K562 (cell line): Measurements from ENCODE around the gene PIK3R4. TPM values are rescaled to one million over a fixed set of nuclear protein-coding genes. Genes with fewer than 3 reads are reported as not detected.

Experiments used
- COPS2 ChIP-seq: fragments of 450-650 bp; conservative IDR thresholded peaks from 2 replicates; pipeline ENCODE4 v1.6.1; 2016; ENCODE audit warnings: mild to moderate bottlenecking, moderate library complexity
- DIDO1 ChIP-seq: fragments of 450-650 bp; IDR thresholded peaks from 2 replicates; pipeline ENCODE4 v1.6.1; 2016; ENCODE audit warnings: low read depth, missing biosample characterization, missing genetic modification characterization
- DMBX1 ChIP-seq: fragments of 250-450 bp; sonication (Bioruptor Pico); IDR thresholded peaks from 2 replicates; pipeline ENCODE4 v1.8.0; 2022; ENCODE audit warnings: inconsistent platforms, mild to moderate bottlenecking, moderate library complexity, borderline replicate concordance
- HLTF ChIP-seq: fragments of 450-650 bp; IDR thresholded peaks from 2 replicates; pipeline ENCODE4 v1.6.1; 2016
- ILF3 ChIP-seq: fragments of 450-650 bp; IDR thresholded peaks from 2 replicates; pipeline ENCODE4 v1.6.1; 2018; ENCODE audit warnings: antibody characterized with exemption, mild to moderate bottlenecking, moderate library complexity, borderline replicate concordance
- KLF1 ChIP-seq: fragments of 450-650 bp; IDR thresholded peaks from 2 replicates; pipeline ENCODE4 v1.6.1; 2016; ENCODE audit warnings: missing genetic modification characterization, missing compliant biosample characterization
- MCM5 ChIP-seq: fragments of 450-650 bp; IDR thresholded peaks from 2 replicates; pipeline ENCODE4 v1.6.1; 2016; ENCODE audit warnings: low read depth
- POLR2G ChIP-seq: fragments of 200-400 bp; formaldehyde crosslinking; IDR thresholded peaks from 2 replicates; pipeline ENCODE4 v1.6.1; 2017; ENCODE audit warnings: low read depth, mild to moderate bottlenecking, antibody characterized with exemption, low read length, moderate library complexity
- RBM14 ChIP-seq: fragments of 200-400 bp; formaldehyde crosslinking; IDR thresholded peaks from 2 replicates; pipeline ENCODE4 v1.6.1; 2018; ENCODE audit warnings: low read depth, mild to moderate bottlenecking, low read length, moderate library complexity, borderline replicate concordance; ENCODE audit not compliant: insufficient read depth
- SP1 ChIP-seq: sonication (generic); formaldehyde crosslinking; IDR thresholded peaks from 2 replicates; pipeline ENCODE4 v1.8.1; 2022; ENCODE audit warnings: mild to moderate bottlenecking, missing genetic modification reagents
- SUPT5H ChIP-seq: fragments of 450-650 bp; IDR thresholded peaks from 2 replicates; pipeline ENCODE4 v1.6.1; 2016
- TAF1 ChIP-seq: IDR thresholded peaks from 2 replicates; pipeline ENCODE4 v1.6.1; 2011; ENCODE audit warnings: mild to moderate bottlenecking, low read length, moderate library complexity; ENCODE audit not compliant: insufficient read depth, control insufficient read depth, severe bottlenecking; ENCODE audit errors: extremely low read depth
- TAL1 ChIP-seq: fragments of 450-650 bp; IDR thresholded peaks from 2 replicates; pipeline ENCODE4 v1.6.1; 2016; ENCODE audit warnings: mild to moderate bottlenecking
- TBL1XR1 ChIP-seq, 2 experiments: IDR thresholded peaks; 2 replicates each; pipeline ENCODE4 v1.6.1; 2012; ENCODE audit warnings: improper control_type of control experiment in 2 of 2, low read length in 2 of 2, mild to moderate bottlenecking in 1 of 2
- TRIM28 ChIP-seq: fragments of 450-650 bp; IDR thresholded peaks from 2 replicates; pipeline ENCODE4 v1.6.1; 2017
- ZKSCAN8 ChIP-seq: fragments of 200-800 bp; sonication (Bioruptor generic); IDR thresholded peaks from 2 replicates; pipeline ENCODE4 v1.6.1; 2016; ENCODE audit warnings: missing genetic modification characterization, missing compliant biosample characterization
- ZNF12 ChIP-seq: sonication (generic); formaldehyde crosslinking; IDR thresholded peaks from 2 replicates; pipeline ENCODE4 v1.4.0; 2020; ENCODE audit warnings: mild to moderate bottlenecking, missing genetic modification reagents
- polyA plus RNA-seq, 8 experiments: library from polyadenylated mRNA; depleted of rRNA in 4 of 8; stranded (reverse) in 5 of 8; unstranded in 3 of 8; fragments of >200 nt; fragmentation: Nextera tagmentation in 2 of 8; fragmentation: Illumina TruSeq in 1 of 8; extraction: Ambion mirVana in 2 of 8; extraction: Trizol in 1 of 8; gene quantifications; 2 replicates each; pipeline versions ENCODE4 v1.2.1 to v1.2.3, GENCODE V29; 2011 to 2014; ENCODE audit warnings: inconsistent platforms in 1 of 8, missing spikeins in 1 of 8
- total RNA-seq, 7 experiments: library from RNA; depleted of rRNA in 6 of 7; stranded (reverse); fragments of >200 nt in 6 of 7; fragmentation: Illumina TruSeq in 2 of 7; extraction: Trizol in 2 of 7; gene quantifications; 2 replicates each; pipeline versions ENCODE4 v1.2.1 to v1.2.3, GENCODE V29; 2011 to 2021; ENCODE audit warnings: low replicate concordance in 1 of 7
- TF ChIP-seq, protein P1 (sequence below): sonication (generic); formaldehyde crosslinking; IDR thresholded peaks from 2 replicates; pipeline ENCODE4 v1.8.0; 2022; ENCODE audit warnings: mild to moderate bottlenecking, low read depth, missing genetic modification reagents
- TF ChIP-seq, protein P2 (sequence below): fragments of 250-450 bp; sonication (Bioruptor Pico); IDR thresholded peaks from 2 replicates; pipeline ENCODE4 v1.8.0; 2022; ENCODE audit warnings: inconsistent platforms, mild to moderate bottlenecking, moderate library complexity, borderline replicate concordance
- TF ChIP-seq, protein P3 (sequence below): fragments of 200-800 bp; sonication (Bioruptor generic); IDR thresholded peaks from 2 replicates; pipeline ENCODE4 v1.6.1; 2017; ENCODE audit warnings: missing genetic modification characterization, missing compliant biosample characterization
- TF ChIP-seq, protein P4 (sequence below): sonication (generic); formaldehyde crosslinking; IDR thresholded peaks from 2 replicates; pipeline ENCODE4 v1.8.1; 2022; ENCODE audit warnings: missing genetic modification reagents

PIK3R4 gene
- total and polyA plus RNA-seq, 9 of the 15 experiments (the other 6 are each of a cell fraction or from before 2014, with no cell fraction given) = 20.6 to 45.8 (median 26.0) TPM

DNA sequence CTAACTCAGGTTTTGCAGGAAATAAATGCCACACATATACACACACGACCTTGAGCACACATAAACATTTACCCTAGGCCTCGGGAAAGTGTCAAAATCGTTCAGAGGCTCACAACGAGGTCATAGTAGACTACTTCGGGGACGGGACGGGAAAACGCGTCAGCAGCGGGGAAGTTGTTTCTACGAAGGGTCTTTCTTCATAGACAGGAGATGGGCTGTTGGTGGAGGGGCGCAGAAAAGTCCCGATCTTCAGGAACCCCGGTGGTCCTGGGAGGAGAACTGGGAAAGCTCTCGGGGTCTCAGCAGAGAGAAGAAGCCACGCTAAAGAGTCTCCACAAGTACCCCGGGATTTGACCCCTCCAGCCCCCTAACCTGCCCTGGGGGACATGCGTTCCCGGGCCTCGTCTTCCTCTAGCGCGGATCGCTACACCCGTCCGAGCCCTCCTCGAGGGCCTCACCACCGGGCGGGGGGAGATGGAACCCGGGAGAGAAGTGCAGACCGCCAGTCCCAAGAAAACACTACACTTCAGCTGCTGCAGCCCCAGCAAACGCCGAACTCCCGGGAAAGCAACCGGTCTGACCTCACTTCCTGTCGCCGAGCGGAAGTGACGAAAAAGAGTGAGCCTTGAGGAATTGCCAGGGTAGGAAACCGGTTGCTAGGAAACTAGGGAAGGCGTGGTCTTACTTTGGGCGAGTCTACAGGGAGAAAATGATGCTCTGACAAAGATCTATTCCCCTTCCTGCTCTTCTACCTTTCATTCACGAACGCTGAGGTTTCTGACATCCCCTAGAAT is at the start of gene PIK3R4 (continued):
- TF ChIP-seq TAF1 (peak; percentile 83), ZKSCAN8 (CRISPR knock-in tag) (no peak), TBL1XR1 (IDR thresholded peaks at IDR 0.05; ENCODE audit: low read length in 2 of 2) (peak in 1 of 2 experiments; percentile 38; a peak in 1 of 4 replicates), DMBX1 (CRISPR knock-in tag) (no peak), TRIM28 (no peak), COPS2 (no peak), POLR2G (peak; percentile 68), SP1 (CRISPR knock-in tag) (0 out of 2 replicates have a peak, but pooled peaks have one; percentile 26), ILF3 (no peak), ZNF12 (CRISPR knock-in tag) (no peak), MCM5 (no peak), DIDO1 (0 out of 2 replicates have a peak, but pooled peaks have one; percentile 14), KLF1 (tag) (no peak), HLTF (no peak), TAL1 (no peak), RBM14 (no peak), SUPT5H (peak; percentile 73)
- TF ChIP-seq, protein P1, sequence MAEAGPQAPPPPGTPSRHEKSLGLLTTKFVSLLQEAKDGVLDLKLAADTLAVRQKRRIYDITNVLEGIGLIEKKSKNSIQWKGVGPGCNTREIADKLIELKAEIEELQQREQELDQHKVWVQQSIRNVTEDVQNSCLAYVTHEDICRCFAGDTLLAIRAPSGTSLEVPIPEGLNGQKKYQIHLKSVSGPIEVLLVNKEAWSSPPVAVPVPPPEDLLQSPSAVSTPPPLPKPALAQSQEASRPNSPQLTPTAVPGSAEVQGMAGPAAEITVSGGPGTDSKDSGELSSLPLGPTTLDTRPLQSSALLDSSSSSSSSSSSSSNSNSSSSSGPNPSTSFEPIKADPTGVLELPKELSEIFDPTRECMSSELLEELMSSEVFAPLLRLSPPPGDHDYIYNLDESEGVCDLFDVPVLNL (CRISPR knock-in tag) = no peak
- TF ChIP-seq, protein P2, sequence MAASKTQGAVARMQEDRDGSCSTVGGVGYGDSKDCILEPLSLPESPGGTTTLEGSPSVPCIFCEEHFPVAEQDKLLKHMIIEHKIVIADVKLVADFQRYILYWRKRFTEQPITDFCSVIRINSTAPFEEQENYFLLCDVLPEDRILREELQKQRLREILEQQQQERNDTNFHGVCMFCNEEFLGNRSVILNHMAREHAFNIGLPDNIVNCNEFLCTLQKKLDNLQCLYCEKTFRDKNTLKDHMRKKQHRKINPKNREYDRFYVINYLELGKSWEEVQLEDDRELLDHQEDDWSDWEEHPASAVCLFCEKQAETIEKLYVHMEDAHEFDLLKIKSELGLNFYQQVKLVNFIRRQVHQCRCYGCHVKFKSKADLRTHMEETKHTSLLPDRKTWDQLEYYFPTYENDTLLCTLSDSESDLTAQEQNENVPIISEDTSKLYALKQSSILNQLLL (CRISPR knock-in tag) = no peak
- TF ChIP-seq, protein P3, sequence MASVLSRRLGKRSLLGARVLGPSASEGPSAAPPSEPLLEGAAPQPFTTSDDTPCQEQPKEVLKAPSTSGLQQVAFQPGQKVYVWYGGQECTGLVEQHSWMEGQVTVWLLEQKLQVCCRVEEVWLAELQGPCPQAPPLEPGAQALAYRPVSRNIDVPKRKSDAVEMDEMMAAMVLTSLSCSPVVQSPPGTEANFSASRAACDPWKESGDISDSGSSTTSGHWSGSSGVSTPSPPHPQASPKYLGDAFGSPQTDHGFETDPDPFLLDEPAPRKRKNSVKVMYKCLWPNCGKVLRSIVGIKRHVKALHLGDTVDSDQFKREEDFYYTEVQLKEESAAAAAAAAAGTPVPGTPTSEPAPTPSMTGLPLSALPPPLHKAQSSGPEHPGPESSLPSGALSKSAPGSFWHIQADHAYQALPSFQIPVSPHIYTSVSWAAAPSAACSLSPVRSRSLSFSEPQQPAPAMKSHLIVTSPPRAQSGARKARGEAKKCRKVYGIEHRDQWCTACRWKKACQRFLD (CRISPR knock-in tag) = no peak
- TF ChIP-seq, protein P4, sequence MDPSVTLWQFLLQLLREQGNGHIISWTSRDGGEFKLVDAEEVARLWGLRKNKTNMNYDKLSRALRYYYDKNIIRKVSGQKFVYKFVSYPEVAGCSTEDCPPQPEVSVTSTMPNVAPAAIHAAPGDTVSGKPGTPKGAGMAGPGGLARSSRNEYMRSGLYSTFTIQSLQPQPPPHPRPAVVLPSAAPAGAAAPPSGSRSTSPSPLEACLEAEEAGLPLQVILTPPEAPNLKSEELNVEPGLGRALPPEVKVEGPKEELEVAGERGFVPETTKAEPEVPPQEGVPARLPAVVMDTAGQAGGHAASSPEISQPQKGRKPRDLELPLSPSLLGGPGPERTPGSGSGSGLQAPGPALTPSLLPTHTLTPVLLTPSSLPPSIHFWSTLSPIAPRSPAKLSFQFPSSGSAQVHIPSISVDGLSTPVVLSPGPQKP (CRISPR knock-in tag) = no peak
